ELR (cell line): ENCODE results near the gene MS4A5.
A peak's percentile ranks its signal among the peaks of the same experiment; 100 is the strongest.

Experiments
- DNase-seq: peaks from one replicate; pipeline ENCODE4 v3.0.0-alpha.2; 2015; ENCODE audit warnings: low read depth

The MS4A5 gene

GRCh38 chr11:60482361-60482760, 53.0 kb downstream of the MS4A5 start:
- DNase-seq = no peak

DNA sequence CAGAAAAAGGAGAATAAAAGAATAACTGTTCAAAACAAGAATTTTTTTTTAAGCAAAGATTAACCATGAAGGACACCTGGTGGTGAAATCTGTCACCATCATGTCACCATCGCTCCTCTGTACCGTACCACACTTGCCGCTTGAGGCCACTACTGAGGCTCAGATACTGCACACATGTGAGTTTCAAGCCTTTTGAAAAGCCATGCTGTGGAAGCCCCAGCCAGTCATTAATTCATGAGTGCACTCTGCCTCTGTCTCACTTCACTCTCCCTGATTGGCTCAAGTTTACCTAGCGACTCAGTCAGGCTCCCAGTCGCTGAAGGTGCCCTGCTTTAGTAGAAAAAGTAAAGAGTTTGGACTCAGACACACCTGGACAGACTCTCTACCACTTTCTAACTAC, 56.6 kb downstream of the MS4A5 start:
- DNase-seq = peak; percentile 2

DNA sequence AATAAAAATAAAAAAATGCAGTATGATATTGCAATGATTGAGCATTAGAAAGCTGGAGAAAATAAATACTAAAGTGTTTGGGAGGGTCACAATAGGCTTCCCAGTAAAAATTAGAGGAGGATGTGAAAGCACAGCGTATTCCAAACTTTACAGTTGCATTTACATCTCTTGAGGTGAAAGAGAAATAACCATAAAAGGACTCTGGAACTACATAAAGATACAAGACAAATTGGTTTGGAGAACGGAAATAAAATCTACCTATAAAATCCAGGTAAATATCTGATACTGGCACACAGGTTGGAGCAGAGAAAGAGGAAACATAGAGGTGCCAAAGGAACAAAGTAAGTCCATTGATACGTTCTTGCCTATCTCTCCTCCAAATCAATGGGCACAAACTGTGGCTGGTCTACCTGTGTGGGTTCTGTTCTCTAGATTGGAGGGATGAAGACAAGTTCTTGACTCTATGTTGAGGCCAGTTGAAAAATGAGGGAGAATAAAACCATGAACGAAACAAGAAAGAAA, 63.2 kb downstream of the MS4A5 start, which contains the start of gene MS4A12:
Gene MS4A12, plus strand, starts transcription at position 291 of the 522 bp plus-strand sequence. CDS start 4,541 bp downstream, outside the sequence.
- no peak for DNase-seq

DNA sequence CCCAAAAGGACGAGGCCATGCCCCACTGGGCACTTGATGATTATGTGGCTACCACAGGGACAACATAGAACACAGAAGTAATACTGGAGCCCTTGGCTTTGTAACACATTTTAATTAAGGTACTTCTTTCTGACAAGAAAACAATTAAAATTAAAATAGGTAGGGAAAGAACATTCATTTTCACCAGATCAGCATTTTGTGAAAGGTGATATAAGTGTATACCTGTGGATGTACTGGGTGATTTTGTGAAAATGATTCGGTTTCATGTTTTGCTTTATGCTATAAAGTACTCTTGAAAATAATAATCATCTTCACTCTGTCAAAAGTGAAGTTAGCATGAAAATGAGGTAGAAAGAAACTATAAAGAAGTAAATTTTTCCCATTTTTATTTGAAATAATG, 64.1 kb downstream of the MS4A5 start:
- no peak for DNase-seq
